ENCODE data around the gene HTRA2.

HTRA2 gene

DNA sequence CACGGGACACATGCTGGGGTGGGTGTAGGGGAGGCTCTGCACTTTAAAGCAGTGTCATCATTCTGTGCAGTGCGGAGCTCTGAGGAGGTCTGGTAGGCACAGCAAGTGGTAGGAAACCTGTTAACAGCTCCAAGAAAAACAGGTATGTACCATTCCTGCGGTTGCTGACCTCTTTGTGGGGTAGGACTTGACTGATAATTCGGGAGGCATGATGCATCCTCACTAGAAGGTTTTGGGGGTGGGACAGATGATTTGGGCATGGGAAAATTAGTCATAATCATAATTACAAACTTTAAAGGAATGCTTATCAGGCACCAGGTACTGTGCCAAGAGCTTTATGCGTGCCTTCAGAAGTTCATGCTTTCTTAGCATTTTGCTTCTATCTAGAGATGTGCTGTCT, 34.5 kb downstream of the HTRA2 start:
- Histone ChIP-seq H3K4me3 (ENCODE audit: insufficient read length, low read depth) (no peak overlapping the region), H3K9me3 (ENCODE audit: insufficient read depth, low read length) (no peaks in the 10 kb centered on the region), H3K4me1 (ENCODE audit: insufficient read depth, insufficient read length) (peaks cover 6% of the 10 kb centered on the region), H3K9ac (ENCODE audit: insufficient read length, low read depth) (no peak overlapping the region), H3K27me3 (ENCODE audit: insufficient read depth, insufficient read length) (peaks cover 2% of the 10 kb centered on the region), H3K36me3 (ENCODE audit: insufficient read depth, insufficient read length, low read length) (peaks cover 4% of the 10 kb centered on the region)
- TF ChIP-seq SUZ12 (IDR thresholded peaks at IDR 0.05; ENCODE audit: extremely low read depth, insufficient read depth, insufficient read length) (no peak), YY1 (IDR thresholded peaks at IDR 0.05; ENCODE audit: insufficient read depth, insufficient read length) (no peak), ZNF274 (IDR thresholded peaks at IDR 0.05; ENCODE audit: low read depth, low read length) (no peak)
- DNase-seq (ENCODE audit: low read depth, low spot score) = no peak

DNA sequence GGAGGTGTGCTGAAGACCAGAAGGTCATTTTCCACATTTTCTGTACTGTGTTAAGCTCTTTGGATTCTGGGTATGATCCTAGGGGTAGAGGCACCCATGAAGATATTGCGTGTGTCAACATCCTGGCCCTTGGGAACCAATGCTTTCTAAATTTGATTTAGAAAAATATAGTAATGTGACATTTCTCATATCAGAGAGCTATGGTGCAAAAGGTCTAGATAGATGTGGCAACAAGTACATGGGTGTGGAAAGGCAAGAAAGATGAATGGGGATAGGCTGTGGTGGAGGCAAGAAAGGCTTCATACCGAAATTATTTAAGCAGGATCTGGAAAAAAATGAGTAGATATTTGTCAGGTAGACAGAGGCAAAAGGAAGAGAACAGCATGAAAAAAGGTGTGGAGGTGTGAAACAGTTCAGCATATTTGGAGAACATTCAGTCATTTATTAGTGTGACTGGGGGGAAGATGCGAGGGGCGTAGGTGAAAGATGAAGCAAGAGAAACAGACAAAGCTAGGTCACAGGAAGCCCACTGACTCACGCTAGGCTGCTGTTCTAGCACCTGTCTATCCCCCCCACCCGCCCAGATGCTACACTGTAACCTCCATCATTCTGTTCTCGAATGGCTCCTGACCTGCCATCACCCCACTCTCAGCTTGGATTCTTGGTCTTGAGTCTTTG, 36.5 kb downstream of the HTRA2 start:
- no peak overlapping the region for H3K4me3 ChIP-seq (ENCODE audit: insufficient read length, low read depth)

DNA sequence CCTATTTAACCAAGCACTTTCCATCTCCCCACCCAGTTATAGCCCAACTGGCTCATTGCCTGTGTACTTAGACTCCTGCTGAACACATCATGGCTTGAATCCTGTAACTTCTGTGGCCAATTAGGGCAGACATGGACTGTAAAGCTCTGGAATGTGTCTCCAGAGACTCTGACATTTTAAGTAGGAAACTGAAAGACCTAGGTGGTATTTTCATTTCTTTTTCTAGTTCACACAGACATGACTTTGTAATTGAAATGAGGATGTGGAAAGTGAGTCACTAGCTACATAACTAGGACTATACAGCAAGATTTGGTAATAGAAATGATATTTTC, 37.0 kb downstream of the HTRA2 start:
- Histone ChIP-seq H3K4me3 (ENCODE audit: insufficient read length, low read depth) (no peak overlapping the region), H3K9me3 (ENCODE audit: insufficient read depth, low read length) (no peaks in the 10 kb centered on the region), H3K4me1 (ENCODE audit: insufficient read depth, insufficient read length) (no peaks in the 10 kb centered on the region), H3K36me3 (ENCODE audit: insufficient read depth, insufficient read length, low read length) (peaks cover 4% of the 10 kb centered on the region), H3K27me3 (ENCODE audit: insufficient read depth, insufficient read length) (no peaks in the 10 kb centered on the region), H3K9ac (ENCODE audit: insufficient read length, low read depth) (no peak overlapping the region)
- TF ChIP-seq YY1 (IDR thresholded peaks at IDR 0.05; ENCODE audit: insufficient read depth, insufficient read length) = no peak
- no peak for DNase-seq (ENCODE audit: low read depth, low spot score)

More for the DNA sequence above, 36.5 kb downstream of the HTRA2 start:
- Histone ChIP-seq H3K9ac (ENCODE audit: insufficient read length, low read depth) (no peak overlapping the region), H3K27me3 (ENCODE audit: insufficient read depth, insufficient read length) (peaks cover 2% of the 10 kb centered on the region), H3K4me1 (ENCODE audit: insufficient read depth, insufficient read length) (no peaks in the 10 kb centered on the region), H3K9me3 (ENCODE audit: insufficient read depth, low read length) (no peaks in the 10 kb centered on the region), H3K36me3 (ENCODE audit: insufficient read depth, insufficient read length, low read length) (peaks cover 4% of the 10 kb centered on the region)
- TF ChIP-seq SUZ12 (IDR thresholded peaks at IDR 0.05; ENCODE audit: extremely low read depth, insufficient read depth, insufficient read length) (no peak), YY1 (IDR thresholded peaks at IDR 0.05; ENCODE audit: insufficient read depth, insufficient read length) (no peak), ZNF274 (IDR thresholded peaks at IDR 0.05; ENCODE audit: low read depth, low read length) (no peak)
- no peak for DNase-seq (ENCODE audit: low read depth, low spot score)

DNA sequence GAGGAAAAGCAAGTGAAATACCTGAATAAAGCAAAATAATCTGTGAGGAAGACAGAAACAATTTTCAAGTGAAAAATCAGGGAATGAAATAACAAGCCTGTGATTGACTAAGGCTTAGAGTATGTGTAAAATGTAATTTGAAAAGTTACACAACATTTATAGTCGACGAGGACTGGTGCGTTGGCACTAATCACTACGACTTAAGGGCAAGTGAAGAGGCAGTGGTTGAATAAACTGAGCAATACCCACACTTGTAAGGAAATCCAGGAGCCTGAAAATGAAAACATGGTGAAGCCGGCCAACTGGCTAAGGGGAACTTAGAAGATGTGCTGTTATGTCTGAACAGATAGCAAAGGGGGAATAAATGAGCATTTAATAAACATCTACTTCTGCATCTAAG, 38.1 kb downstream of the HTRA2 start:
- Histone ChIP-seq H3K9me3 (ENCODE audit: insufficient read depth, low read length) (no peaks in the 10 kb centered on the region), H3K9ac (ENCODE audit: insufficient read length, low read depth) (no peak overlapping the region), H3K4me3 (ENCODE audit: insufficient read length, low read depth) (no peak overlapping the region), H3K36me3 (ENCODE audit: insufficient read depth, insufficient read length, low read length) (peaks cover 4% of the 10 kb centered on the region), H3K4me1 (ENCODE audit: insufficient read depth, insufficient read length) (no peaks in the 10 kb centered on the region), H3K27me3 (ENCODE audit: insufficient read depth, insufficient read length) (no peaks in the 10 kb centered on the region)
- no peak for DNase-seq (ENCODE audit: low read depth, low spot score)
- no peak for TF ChIP-seq SUZ12 (IDR thresholded peaks at IDR 0.05; ENCODE audit: extremely low read depth, insufficient read depth, insufficient read length)
- TF ChIP-seq YY1 (IDR thresholded peaks at IDR 0.05; ENCODE audit: insufficient read depth, insufficient read length) = no peak
- no peak for TF ChIP-seq ZNF274 (IDR thresholded peaks at IDR 0.05; ENCODE audit: low read depth, low read length)

DNA sequence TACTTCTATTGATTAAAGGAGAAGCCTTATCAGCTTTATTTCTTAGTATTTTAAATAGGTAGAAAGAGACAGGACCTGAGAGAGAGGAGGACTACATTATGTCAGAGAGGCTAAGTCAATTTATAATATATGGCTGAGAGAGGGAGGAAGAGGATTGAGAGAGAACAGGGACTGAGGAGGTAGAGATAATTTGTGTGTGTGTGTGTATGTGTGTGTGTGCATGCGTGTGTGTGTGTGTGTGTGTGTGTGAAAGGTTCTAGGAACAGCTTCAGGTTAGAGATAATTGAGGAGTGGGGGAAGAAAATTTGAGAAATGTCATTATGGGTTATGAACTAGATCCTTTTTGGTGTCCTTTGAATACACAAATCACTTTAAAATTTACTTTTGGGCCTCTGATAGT, 40.0 kb downstream of the HTRA2 start:
- no peak overlapping the region for H3K4me3 ChIP-seq (ENCODE audit: insufficient read length, low read depth)
- no peaks in the 10 kb centered on the region for H3K27me3 ChIP-seq (ENCODE audit: insufficient read depth, insufficient read length)
- no peak overlapping the region for H3K9ac ChIP-seq (ENCODE audit: insufficient read length, low read depth)
- H3K36me3 ChIP-seq (ENCODE audit: insufficient read depth, insufficient read length, low read length) = peaks cover 4% of the 10 kb centered on the region
- H3K9me3 ChIP-seq (ENCODE audit: insufficient read depth, low read length) = no peaks in the 10 kb centered on the region
- H3K4me1 ChIP-seq (ENCODE audit: insufficient read depth, insufficient read length) = no peaks in the 10 kb centered on the region
- no peak for DNase-seq (ENCODE audit: low read depth, low spot score)
- TF ChIP-seq ZNF274 (IDR thresholded peaks at IDR 0.05; ENCODE audit: low read depth, low read length) (no peak), SUZ12 (IDR thresholded peaks at IDR 0.05; ENCODE audit: extremely low read depth, insufficient read depth, insufficient read length) (no peak), YY1 (IDR thresholded peaks at IDR 0.05; ENCODE audit: insufficient read depth, insufficient read length) (no peak)

DNA sequence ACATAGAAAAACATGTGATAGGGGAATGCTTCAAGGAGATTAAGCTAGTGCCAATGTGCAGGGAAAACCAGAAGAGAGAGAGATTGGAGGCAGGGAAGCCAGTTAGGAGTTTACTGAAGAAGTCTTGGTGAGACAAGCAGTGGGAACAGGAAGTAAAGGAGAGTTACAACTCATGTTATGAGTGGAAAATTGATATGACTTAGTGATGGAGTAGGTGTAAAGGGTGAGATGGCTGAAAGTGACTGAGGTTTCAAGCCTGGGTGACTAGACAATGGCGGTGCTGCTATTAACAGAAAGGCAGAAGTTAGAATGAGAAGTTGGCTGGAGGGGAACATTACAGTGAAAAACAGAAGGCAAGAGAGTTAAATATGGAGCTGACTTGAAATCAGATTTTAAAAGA, 41.3 kb downstream of the HTRA2 start:
- TF ChIP-seq YY1 (IDR thresholded peaks at IDR 0.05; ENCODE audit: insufficient read depth, insufficient read length) = no peak
- TF ChIP-seq SUZ12 (IDR thresholded peaks at IDR 0.05; ENCODE audit: extremely low read depth, insufficient read depth, insufficient read length) = no peak
- TF ChIP-seq ZNF274 (IDR thresholded peaks at IDR 0.05; ENCODE audit: low read depth, low read length) = no peak
- peaks cover 4% of the 10 kb centered on the region for H3K36me3 ChIP-seq (ENCODE audit: insufficient read depth, insufficient read length, low read length)
- H3K9me3 ChIP-seq (ENCODE audit: insufficient read depth, low read length) = no peaks in the 10 kb centered on the region
- H3K27me3 ChIP-seq (ENCODE audit: insufficient read depth, insufficient read length) = no peaks in the 10 kb centered on the region
- no peak overlapping the region for H3K9ac ChIP-seq (ENCODE audit: insufficient read length, low read depth)
- H3K4me3 ChIP-seq (ENCODE audit: insufficient read length, low read depth) = no peak overlapping the region
- no peak for DNase-seq (ENCODE audit: low read depth, low spot score)
- no peaks in the 10 kb centered on the region for H3K4me1 ChIP-seq (ENCODE audit: insufficient read depth, insufficient read length)

DNA sequence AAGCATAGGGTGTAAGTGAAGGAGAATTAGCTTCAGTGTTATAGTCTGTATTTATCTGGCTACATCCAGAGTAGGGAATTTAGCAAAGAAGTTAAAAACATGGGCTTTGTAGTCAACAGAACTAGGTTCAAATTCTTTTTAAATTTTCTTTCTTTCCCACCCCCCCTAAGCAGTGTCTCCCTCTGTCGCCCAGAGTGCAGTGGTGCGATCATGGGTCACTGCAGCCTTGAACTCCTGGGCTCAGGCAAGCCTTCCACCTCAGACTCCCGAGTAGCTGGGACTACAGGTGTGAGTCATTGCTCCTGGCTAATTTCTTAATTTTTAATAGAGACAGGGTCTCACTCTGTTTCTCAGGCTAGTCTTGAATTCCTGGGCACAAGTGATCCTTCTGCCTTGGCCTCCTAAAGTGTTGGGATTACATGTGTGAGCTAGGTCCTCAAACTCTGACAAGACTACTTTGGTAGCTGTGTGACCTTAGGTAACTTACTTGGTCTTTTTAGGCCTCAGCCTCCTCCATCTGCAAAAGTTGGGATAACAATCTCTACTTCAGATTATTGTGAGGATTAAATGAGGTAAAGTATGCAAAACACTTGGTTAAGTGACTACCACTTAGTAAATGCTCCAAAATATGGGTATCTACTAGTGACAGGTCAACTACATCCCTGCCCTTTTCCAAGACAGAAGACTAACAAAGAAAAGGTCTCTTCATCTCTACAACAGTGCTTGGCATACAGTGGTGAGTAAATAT, 42.6 kb downstream of the HTRA2 start:
- DNase-seq (ENCODE audit: low read depth, low spot score) = no peak

More for the DNA sequence above, 42.6 kb downstream of the HTRA2 start:
- H3K27me3 ChIP-seq (ENCODE audit: insufficient read depth, insufficient read length) = no peaks in the 10 kb centered on the region
- peaks cover 4% of the 10 kb centered on the region for H3K36me3 ChIP-seq (ENCODE audit: insufficient read depth, insufficient read length, low read length)
- no peaks in the 10 kb centered on the region for H3K9me3 ChIP-seq (ENCODE audit: insufficient read depth, low read length)
- no peak overlapping the region for H3K4me3 ChIP-seq (ENCODE audit: insufficient read length, low read depth)
- TF ChIP-seq SUZ12 (IDR thresholded peaks at IDR 0.05; ENCODE audit: extremely low read depth, insufficient read depth, insufficient read length) (no peak), YY1 (IDR thresholded peaks at IDR 0.05; ENCODE audit: insufficient read depth, insufficient read length) (no peak), ZNF274 (IDR thresholded peaks at IDR 0.05; ENCODE audit: low read depth, low read length) (no peak)
- H3K9ac ChIP-seq (ENCODE audit: insufficient read length, low read depth) = no peak overlapping the region
- no peaks in the 10 kb centered on the region for H3K4me1 ChIP-seq (ENCODE audit: insufficient read depth, insufficient read length)

Data from NT2/D1 (cell line).